OCI-LY7 (cell line): ENCODE results near the gene HMCES.

Experiments
- CTCF ChIP-seq: fragments of 200-600 bp; sonication (generic); conservative IDR thresholded peaks from 2 replicates; pipeline ENCODE4 v1.5.1; 2014; ENCODE audit warnings: mild to moderate bottlenecking, antibody characterized with exemption, low read length, moderate library complexity, mixed read lengths
- EZH2phosphoT487 ChIP-seq: fragments of 200-600 bp; sonication (generic); IDR thresholded peaks from 2 replicates; pipeline ENCODE4 v1.6.1; 2018; ENCODE audit warnings: low read depth, borderline replicate concordance, mild to moderate bottlenecking, mixed run types, antibody characterized with exemption, low read length, moderate library complexity, mixed read lengths

GRCh38 chr3:129352045-129352444, 73.4 kb downstream of the HMCES start:
- TF ChIP-seq EZH2phosphoT487 (no peak), CTCF (peak; percentile 58)
